H9 (cell line): ENCODE measurements around the gene RFESD. TPM values are rescaled to one million over a fixed set of nuclear protein-coding genes. Genes with fewer than 3 reads are reported as not detected.

Experiments used
- DNase-seq: peaks from one replicate; pipeline ENCODE4 v3.0.0-alpha.2; 2017
- H2AFZ ChIP-seq: one replicate; pipeline ENCODE4 v1.6.1; 2013; ENCODE audit warnings: mild to moderate bottlenecking, low read length, control low read depth, moderate library complexity
- H2AK5ac ChIP-seq: 2 replicates; pipeline ENCODE4 v1.6.1; 2013; ENCODE audit warnings: low read length, control low read depth, mixed read lengths; ENCODE audit not compliant: insufficient read length
- H2BK120ac ChIP-seq: one replicate; pipeline ENCODE4 v1.6.1; 2013; ENCODE audit warnings: low read depth, mild to moderate bottlenecking, low read length, control low read depth, inconsistent platforms; ENCODE audit not compliant: poor library complexity, severe bottlenecking
- H2BK12ac ChIP-seq: 2 replicates; pipeline ENCODE4 v1.6.1; 2013; ENCODE audit warnings: low read length, control low read depth, mixed read lengths, low read depth; ENCODE audit not compliant: insufficient read length
- H2BK15ac ChIP-seq: 2 replicates; pipeline ENCODE4 v1.6.1; 2013; ENCODE audit warnings: low read depth, low read length, control low read depth
- H2BK20ac ChIP-seq: one replicate; pipeline ENCODE4 v1.6.1; 2013; ENCODE audit warnings: low read depth, mild to moderate bottlenecking, low read length, control low read depth, inconsistent platforms; ENCODE audit not compliant: poor library complexity, severe bottlenecking
- H2BK5ac ChIP-seq: 2 replicates; pipeline ENCODE4 v1.6.1; 2013; ENCODE audit warnings: low read length, control low read depth, mixed read lengths; ENCODE audit not compliant: insufficient read length
- H3K14ac ChIP-seq: 2 replicates; pipeline ENCODE4 v1.6.1; 2013; ENCODE audit warnings: low read length, control low read depth; ENCODE audit not compliant: insufficient read depth
- H3K18ac ChIP-seq: 2 replicates; pipeline ENCODE4 v1.6.1; 2013; ENCODE audit warnings: low read depth, mild to moderate bottlenecking, mixed read lengths, low read length, control low read depth; ENCODE audit not compliant: insufficient read length
- H3K23ac ChIP-seq: 2 replicates; pipeline ENCODE4 v1.6.1; 2013; ENCODE audit warnings: low read length, control low read depth, mixed read lengths, low read depth; ENCODE audit not compliant: insufficient read length
- H3K23me2 ChIP-seq: 2 replicates; pipeline ENCODE4 v1.6.1; 2013; ENCODE audit warnings: low read depth, mild to moderate bottlenecking, mixed read lengths, low read length, control low read depth; ENCODE audit not compliant: insufficient read length, poor library complexity, severe bottlenecking
- H3K27ac ChIP-seq: 2 replicates; pipeline ENCODE4 v1.5.1; 2013; ENCODE audit warnings: low read length, control low read depth, mixed read lengths, low read depth; ENCODE audit not compliant: insufficient read length
- H3K27me3 ChIP-seq: 2 replicates; pipeline ENCODE4 v1.6.1; 2013; ENCODE audit warnings: low read length, control low read depth, inconsistent platforms; ENCODE audit not compliant: insufficient read depth
- H3K4ac ChIP-seq: 2 replicates; pipeline ENCODE4 v1.6.1; 2013; ENCODE audit warnings: low read depth, mild to moderate bottlenecking, control low read depth, inconsistent platforms, low read length, moderate library complexity
- H3K4me1 ChIP-seq: 2 replicates; pipeline ENCODE4 v1.6.1; 2013; ENCODE audit warnings: low read length, control low read depth, inconsistent platforms; ENCODE audit not compliant: insufficient read depth
- H3K4me2 ChIP-seq: 2 replicates; pipeline ENCODE4 v1.6.1; 2013; ENCODE audit warnings: low read length, control low read depth, mixed read lengths; ENCODE audit not compliant: insufficient read length, insufficient read depth
- H3K56ac ChIP-seq: 2 replicates; pipeline ENCODE4 v1.6.1; 2013; ENCODE audit warnings: low read depth, mild to moderate bottlenecking, mixed read lengths, low read length, control low read depth; ENCODE audit not compliant: insufficient read length
- H3K79me1 ChIP-seq: 2 replicates; pipeline ENCODE4 v1.6.1; 2013; ENCODE audit warnings: low read depth, mild to moderate bottlenecking, moderate library complexity, low read length, control low read depth, inconsistent platforms; ENCODE audit not compliant: insufficient read depth, poor library complexity, severe bottlenecking
- H3K79me2 ChIP-seq: 2 replicates; pipeline ENCODE4 v1.6.1; 2013; ENCODE audit warnings: low read length, control low read depth, inconsistent platforms; ENCODE audit not compliant: insufficient read depth
- H3K9ac ChIP-seq: 2 replicates; pipeline ENCODE4 v1.6.1; 2013; ENCODE audit warnings: low read length, control low read depth, mixed read lengths; ENCODE audit not compliant: insufficient read length; ENCODE audit errors: extremely low read depth
- H3K9me3 ChIP-seq: one replicate; pipeline ENCODE4 v1.6.1; 2013; ENCODE audit warnings: low read depth, low read length, inconsistent platforms; ENCODE audit not compliant: control insufficient read depth
- H3T11ph ChIP-seq: one replicate; pipeline ENCODE4 v1.6.1; 2013; ENCODE audit warnings: mild to moderate bottlenecking, low read length, control low read depth, inconsistent platforms
- H4K20me1 ChIP-seq: one replicate; pipeline ENCODE4 v1.6.1; 2013; ENCODE audit not compliant: control insufficient read depth, insufficient read length, insufficient read depth
- H4K5ac ChIP-seq: 2 replicates; pipeline ENCODE4 v1.6.1; 2013; ENCODE audit warnings: low read depth, mild to moderate bottlenecking, mixed read lengths, low read length, control low read depth; ENCODE audit not compliant: insufficient read length
- H4K8ac ChIP-seq: replicated peaks from 2 replicates; pipeline ENCODE4 v1.6.1; 2013; ENCODE audit warnings: low read length, control low read depth, mixed read lengths, low read depth; ENCODE audit not compliant: insufficient read length
- H4K91ac ChIP-seq: 2 replicates; pipeline ENCODE4 v1.6.1; 2013; ENCODE audit warnings: low read depth, mild to moderate bottlenecking, moderate library complexity, mixed read lengths, low read length, control low read depth; ENCODE audit not compliant: insufficient read length
- H3K27ac Mint-ChIP-seq, 3 experiments: 2 replicates in 2 of 3; 3 replicates in 1 of 3; pipeline ENCODE4 v1.8.0; 2020 to 2021; ENCODE audit warnings: mixed read lengths in 3 of 3, mild to moderate bottlenecking in 1 of 3, moderate library complexity in 1 of 3
- H3K27me3 Mint-ChIP-seq: 2 replicates; pipeline ENCODE4 v1.8.0; 2021; ENCODE audit warnings: low read depth, mild to moderate bottlenecking, moderate library complexity, mixed read lengths
- H3K36me3 Mint-ChIP-seq, 3 experiments: 2 replicates in 2 of 3; 3 replicates in 1 of 3; pipeline ENCODE4 v1.8.0; 2020 to 2021; ENCODE audit warnings: low read depth in 3 of 3, mixed read lengths in 3 of 3; ENCODE audit not compliant: insufficient read depth in 1 of 3
- H3K4me1 Mint-ChIP-seq, 2 experiments: 2 replicates each; pipeline ENCODE4 v1.8.0; 2020; ENCODE audit warnings: mixed read lengths in 2 of 2
- H3K4me3 Mint-ChIP-seq, 2 experiments: 2 replicates in 1 of 2; 3 replicates in 1 of 2; pipeline ENCODE4 v1.8.0; 2020 to 2021; ENCODE audit warnings: mild to moderate bottlenecking in 2 of 2, mixed read lengths in 2 of 2, moderate library complexity in 1 of 2
- H3K9me3 Mint-ChIP-seq, 2 experiments: 2 replicates in 1 of 2; 3 replicates in 1 of 2; pipeline ENCODE4 v1.8.0; 2020; ENCODE audit warnings: mild to moderate bottlenecking in 2 of 2, mixed read lengths in 2 of 2, moderate library complexity in 1 of 2
- WGBS: extraction: QIAGEN DNeasy Blood & Tissue Kit; methylation state at CpG from one replicate; pipeline ENCODE4 v1.1.7; 2013; ENCODE audit warnings: missing lambda C conversion rate, low lambda C conversion rate, mixed read lengths; ENCODE audit not compliant: insufficient read length; ENCODE audit errors: extremely low coverage; 5-methylcytosine and 5-hydroxymethylcytosine counted together
- total RNA-seq: library from RNA; stranded (reverse); gene quantifications from 2 replicates; pipeline ENCODE4 v1.2.1, GENCODE V29; 2021
- TF ChIP-seq, protein P1 (sequence below): fragments of 200-600 bp; sonication (generic); conservative IDR thresholded peaks from 3 replicates; pipeline ENCODE4 v1.8.0; 2021; ENCODE audit warnings: antibody characterized with exemption, mild to moderate bottlenecking

Gene RFESD
- total RNA-seq, 1 experiment from 2014 or later, result 1.7 TPM

DNA sequence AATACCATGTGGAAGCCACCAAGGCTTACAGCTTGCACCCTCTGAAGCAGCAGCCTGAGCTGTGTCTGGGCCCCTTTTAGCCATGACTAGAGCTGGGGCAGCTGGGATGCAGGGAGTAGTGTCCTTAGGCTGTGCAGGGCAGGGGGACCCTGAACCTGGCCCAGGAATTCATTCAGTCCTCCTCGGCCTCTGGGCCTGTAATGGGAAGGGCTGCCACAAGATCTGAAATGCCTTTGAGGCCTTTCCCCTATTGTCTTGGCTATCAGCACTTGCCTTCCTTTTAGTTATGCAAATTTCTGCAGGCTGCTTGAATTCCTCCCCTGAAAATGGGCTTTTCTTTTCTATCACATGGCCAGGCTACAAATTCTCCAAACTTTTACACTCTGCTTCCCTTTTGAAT lies 17.6 kb upstream of the RFESD start:
- Histone ChIP-seq H3K4ac (no peak overlapping the region), H4K5ac (no peak overlapping the region), H2AK5ac (no peak overlapping the region), H4K91ac (no peak overlapping the region), H3K79me2 (no peaks in the 10 kb centered on the region), H3K4me2 (no peak overlapping the region), H2AFZ (no peak overlapping the region), H2BK15ac (no peak overlapping the region), H2BK12ac (no peak overlapping the region), H3K23ac (no peak overlapping the region), H2BK5ac (no peak overlapping the region), H3K79me1 (no peaks in the 10 kb centered on the region), H3T11ph (no peak overlapping the region), H3K27ac (no peak overlapping the region), H3K9me3 (peaks cover 20% of the 10 kb centered on the region), H4K20me1 (no peaks in the 10 kb centered on the region), H2BK20ac (no peak overlapping the region), H2BK120ac (no peak overlapping the region), H3K27me3 (no peaks in the 10 kb centered on the region), H3K9ac (no peak overlapping the region), H3K4me1 (no peaks in the 10 kb centered on the region), H3K23me2 (no peaks in the 10 kb centered on the region), H4K8ac (no peak overlapping the region), H3K56ac (no peak overlapping the region), H3K18ac (no peak overlapping the region), H3K14ac (no peak overlapping the region)
- no CpG with 5 or more reads among the region's 1 CpG for WGBS
- H3K4me3 Mint-ChIP-seq, result no peak overlapping the region
- peaks cover 16 to 30% (median 20%) of the 10 kb centered on the region in 3 experiments for H3K36me3 Mint-ChIP-seq
- H3K27me3 Mint-ChIP-seq, result peaks cover 10% of the 10 kb centered on the region
- H3K9me3 Mint-ChIP-seq, result peaks cover 26 to 28% of the 10 kb centered on the region in 2 experiments
- no peak overlapping the region for H3K27ac Mint-ChIP-seq
- peaks cover 0 to 6% of the 10 kb centered on the region in 2 experiments; a peak in 1 of 4 replicates for H3K4me1 Mint-ChIP-seq
- DNase-seq, result peak; percentile 43
- TF ChIP-seq, protein P1, sequence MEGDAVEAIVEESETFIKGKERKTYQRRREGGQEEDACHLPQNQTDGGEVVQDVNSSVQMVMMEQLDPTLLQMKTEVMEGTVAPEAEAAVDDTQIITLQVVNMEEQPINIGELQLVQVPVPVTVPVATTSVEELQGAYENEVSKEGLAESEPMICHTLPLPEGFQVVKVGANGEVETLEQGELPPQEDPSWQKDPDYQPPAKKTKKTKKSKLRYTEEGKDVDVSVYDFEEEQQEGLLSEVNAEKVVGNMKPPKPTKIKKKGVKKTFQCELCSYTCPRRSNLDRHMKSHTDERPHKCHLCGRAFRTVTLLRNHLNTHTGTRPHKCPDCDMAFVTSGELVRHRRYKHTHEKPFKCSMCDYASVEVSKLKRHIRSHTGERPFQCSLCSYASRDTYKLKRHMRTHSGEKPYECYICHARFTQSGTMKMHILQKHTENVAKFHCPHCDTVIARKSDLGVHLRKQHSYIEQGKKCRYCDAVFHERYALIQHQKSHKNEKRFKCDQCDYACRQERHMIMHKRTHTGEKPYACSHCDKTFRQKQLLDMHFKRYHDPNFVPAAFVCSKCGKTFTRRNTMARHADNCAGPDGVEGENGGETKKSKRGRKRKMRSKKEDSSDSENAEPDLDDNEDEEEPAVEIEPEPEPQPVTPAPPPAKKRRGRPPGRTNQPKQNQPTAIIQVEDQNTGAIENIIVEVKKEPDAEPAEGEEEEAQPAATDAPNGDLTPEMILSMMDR, result no peak
